Activated naive CD4-positive, alpha-beta T cell treated with Interleukin-2 at 50 U/mL for 16 hours (primary cell): ENCODE measurements around the gene SGPP2.

Experiments
- DNase-seq: peaks from one replicate; pipeline ENCODE4 v3.0.0-alpha.2; 2020

SGPP2 gene

GRCh38 chr2:222592176-222592575, 167.8 kb downstream of the SGPP2 start:
- no peak for DNase-seq

- DNase-seq, result no peak
These were observed 170.3 kb downstream of the SGPP2 start for GRCh38 chr2:222594679-222595078.

- DNase-seq, result no peak
These were observed 171.2 kb downstream of the SGPP2 start for GRCh38 chr2:222595581-222595980.

GRCh38 chr2:222598611-222599010, 174.3 kb downstream of the SGPP2 start:
- DNase-seq, result no peak

GRCh38 chr2:222603501-222603900, 179.2 kb downstream of the SGPP2 start:
- no peak for DNase-seq

- no peak for DNase-seq
These were observed 180.6 kb downstream of the SGPP2 start for GRCh38 chr2:222604749-222605515.

- DNase-seq, result no peak
These were observed 182.0 kb downstream of the SGPP2 start for GRCh38 chr2:222606306-222606705.

GRCh38 chr2:222608081-222608480, 183.7 kb downstream of the SGPP2 start:
- DNase-seq, result no peak

- DNase-seq, result no peak
These were observed 185.0 kb downstream of the SGPP2 start for GRCh38 chr2:222609381-222609780.
